ENCODE data around the gene CDK6. TPM values are rescaled to one million over a fixed set of nuclear protein-coding genes. Genes with fewer than 3 reads are reported as not detected.

CDK6 gene
- total and polyA plus RNA-seq, 4 donors = 14.0 to 42.6 (median 27.8) TPM

DNA sequence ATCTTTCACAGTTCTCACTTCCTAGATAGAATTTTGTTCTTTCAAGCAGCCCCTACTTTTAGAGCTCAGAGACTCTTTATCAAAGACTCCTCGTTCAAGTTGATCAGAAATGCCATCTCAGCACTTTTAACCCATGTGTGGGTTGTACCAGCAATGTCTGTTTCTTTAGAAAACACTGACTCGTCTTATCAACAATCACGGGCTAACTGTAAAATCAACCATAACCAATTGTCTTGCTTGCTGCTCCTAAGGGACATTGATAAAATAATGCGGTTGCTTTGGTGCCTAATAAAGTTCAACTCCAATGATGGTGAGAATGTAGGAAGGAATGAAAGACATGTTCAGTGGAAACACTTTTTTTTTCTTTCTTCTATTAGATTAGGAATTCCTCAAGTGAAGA is 12.9 kb upstream of the CDK6 start:
- no peak overlapping the region for H3K4me3 ChIP-seq (ENCODE audit: low read depth, low read length)

DNA sequence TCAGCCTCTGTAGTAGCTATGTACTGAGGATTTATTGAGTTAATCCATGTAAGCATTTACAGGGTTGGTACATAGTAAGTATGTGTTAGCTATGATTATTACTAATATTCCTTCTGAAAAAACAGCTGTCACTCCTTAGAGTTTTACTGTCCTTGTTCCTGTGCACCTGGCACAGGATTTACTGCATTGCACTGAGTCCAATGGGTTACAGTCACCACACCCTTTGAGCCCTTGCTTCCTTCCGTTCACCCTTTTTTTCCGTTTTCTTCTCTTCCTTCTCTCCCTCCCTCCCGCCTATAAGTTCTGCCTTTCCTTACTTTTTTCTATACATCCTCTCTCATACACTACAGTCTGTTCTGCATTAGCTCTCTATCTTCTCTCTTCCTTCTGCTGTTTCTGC is 12.5 kb upstream of the CDK6 start:
- no peak overlapping the region for H3K4me3 ChIP-seq (ENCODE audit: low read depth, low read length)
- no peaks in the 10 kb centered on the region for H3K9me3 ChIP-seq (ENCODE audit: control insufficient read depth, insufficient read depth, low read length)
- no peak for DNase-seq (ENCODE audit: low read depth in 4 of 6, low spot score in 6 of 6)
- no peaks in the 10 kb centered on the region for H3K27me3 ChIP-seq (ENCODE audit: control insufficient read depth, insufficient read depth, low read length)
- H3K36me3 ChIP-seq (ENCODE audit: control insufficient read depth, insufficient read depth, low read length) = no peaks in the 10 kb centered on the region
- WGBS (ENCODE audit: insufficient coverage) = 94% methylated on average over 3 of the region's 3 CpGs
- no peaks in the 10 kb centered on the region for H3K4me1 ChIP-seq (ENCODE audit: control insufficient read depth, insufficient read depth, low read length)
- H3K27ac ChIP-seq (ENCODE audit: low read depth, low read length) = no peak overlapping the region

More for the DNA sequence above, 12.9 kb upstream of the CDK6 start:
- H3K4me1 ChIP-seq (ENCODE audit: control insufficient read depth, insufficient read depth, low read length) = no peaks in the 10 kb centered on the region
- WGBS (ENCODE audit: insufficient coverage) = no CpG with 5 or more reads among the region's 4 CpGs
- no peaks in the 10 kb centered on the region for H3K27me3 ChIP-seq (ENCODE audit: control insufficient read depth, insufficient read depth, low read length)
- H3K36me3 ChIP-seq (ENCODE audit: control insufficient read depth, insufficient read depth, low read length) = no peaks in the 10 kb centered on the region
- no peak overlapping the region for H3K27ac ChIP-seq (ENCODE audit: low read depth, low read length)
- no peaks in the 10 kb centered on the region for H3K9me3 ChIP-seq (ENCODE audit: control insufficient read depth, insufficient read depth, low read length)
- no peak for DNase-seq (ENCODE audit: low read depth in 4 of 6, low spot score in 6 of 6)

GRCh38 chr7:92848441-92848840 is 12.1 kb upstream of the CDK6 start:
- no peaks in the 10 kb centered on the region for H3K9me3 ChIP-seq (ENCODE audit: control insufficient read depth, insufficient read depth, low read length)
- H3K36me3 ChIP-seq (ENCODE audit: control insufficient read depth, insufficient read depth, low read length) = no peaks in the 10 kb centered on the region
- WGBS (ENCODE audit: insufficient coverage) = no CpG with 5 or more reads among the region's 2 CpGs

DNA sequence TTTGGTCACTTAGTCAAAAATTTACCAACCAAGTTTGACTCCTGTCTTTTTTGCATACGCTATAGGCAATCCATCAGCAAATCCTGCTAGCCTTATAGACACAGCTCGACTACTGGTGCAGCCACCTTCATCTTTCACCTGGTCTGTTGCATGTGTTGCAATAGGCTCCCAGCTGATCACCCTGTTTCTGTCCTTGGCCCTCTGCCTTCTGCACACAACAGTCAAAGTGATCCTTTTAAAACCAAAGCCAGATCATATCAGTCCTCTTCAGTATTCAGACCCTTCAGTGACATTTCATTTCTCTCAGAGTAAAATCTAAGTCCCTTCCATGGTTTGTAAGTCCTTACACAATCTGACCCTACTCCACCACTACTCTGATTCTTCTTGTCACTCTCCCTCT is 10.9 kb upstream of the CDK6 start:
- no peaks in the 10 kb centered on the region for H3K4me1 ChIP-seq (ENCODE audit: control insufficient read depth, insufficient read depth, low read length)
- H3K27ac ChIP-seq (ENCODE audit: low read depth, low read length) = no peak overlapping the region
- no peaks in the 10 kb centered on the region for H3K27me3 ChIP-seq (ENCODE audit: control insufficient read depth, insufficient read depth, low read length)
- H3K9me3 ChIP-seq (ENCODE audit: control insufficient read depth, insufficient read depth, low read length) = no peaks in the 10 kb centered on the region
- 97% methylated on average over 2 of the region's 2 CpGs for WGBS (ENCODE audit: insufficient coverage)
- DNase-seq (ENCODE audit: low read depth in 4 of 6, low spot score in 6 of 6) = no peak
- H3K4me3 ChIP-seq (ENCODE audit: low read depth, low read length) = no peak overlapping the region
- no peaks in the 10 kb centered on the region for H3K36me3 ChIP-seq (ENCODE audit: control insufficient read depth, insufficient read depth, low read length)

More at GRCh38 chr7:92848441-92848840, 12.1 kb upstream of the CDK6 start:
- no peaks in the 10 kb centered on the region for H3K4me1 ChIP-seq (ENCODE audit: control insufficient read depth, insufficient read depth, low read length)
- no peak for DNase-seq (ENCODE audit: low read depth in 4 of 6, low spot score in 6 of 6)
- H3K27ac ChIP-seq (ENCODE audit: low read depth, low read length) = no peak overlapping the region
- H3K27me3 ChIP-seq (ENCODE audit: control insufficient read depth, insufficient read depth, low read length) = no peaks in the 10 kb centered on the region
- no peak overlapping the region for H3K4me3 ChIP-seq (ENCODE audit: low read depth, low read length)

DNA sequence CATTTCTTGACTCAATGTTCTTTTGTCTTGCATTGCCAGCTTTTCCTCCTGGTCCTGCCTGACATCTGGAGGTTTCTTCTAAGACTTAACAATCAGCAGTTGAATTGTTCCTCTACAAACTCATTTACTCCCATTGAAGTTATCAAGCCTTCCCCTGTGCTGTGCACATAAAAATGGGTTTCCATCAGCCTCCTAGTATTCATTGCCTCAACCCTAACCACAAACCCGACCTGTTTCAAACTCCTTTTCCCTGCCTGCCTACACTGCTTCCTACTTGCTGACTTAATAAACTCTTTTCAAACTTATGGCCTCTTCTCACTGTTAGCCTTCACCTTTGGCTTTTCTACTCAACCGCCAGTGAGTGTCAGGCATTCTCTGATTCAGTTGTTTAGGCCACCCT is 9.4 kb upstream of the CDK6 start:
- no peaks in the 10 kb centered on the region for H3K27me3 ChIP-seq (ENCODE audit: control insufficient read depth, insufficient read depth, low read length)
- no peaks in the 10 kb centered on the region for H3K9me3 ChIP-seq (ENCODE audit: control insufficient read depth, insufficient read depth, low read length)
- WGBS (ENCODE audit: insufficient coverage) = 85% methylated on average over 2 of the region's 2 CpGs
- no peaks in the 10 kb centered on the region for H3K36me3 ChIP-seq (ENCODE audit: control insufficient read depth, insufficient read depth, low read length)
- no peak overlapping the region for H3K4me3 ChIP-seq (ENCODE audit: low read depth, low read length)
- DNase-seq (ENCODE audit: low read depth in 4 of 6, low spot score in 6 of 6) = no peak
- no peaks in the 10 kb centered on the region for H3K4me1 ChIP-seq (ENCODE audit: control insufficient read depth, insufficient read depth, low read length)
- no peak overlapping the region for H3K27ac ChIP-seq (ENCODE audit: low read depth, low read length)

DNA sequence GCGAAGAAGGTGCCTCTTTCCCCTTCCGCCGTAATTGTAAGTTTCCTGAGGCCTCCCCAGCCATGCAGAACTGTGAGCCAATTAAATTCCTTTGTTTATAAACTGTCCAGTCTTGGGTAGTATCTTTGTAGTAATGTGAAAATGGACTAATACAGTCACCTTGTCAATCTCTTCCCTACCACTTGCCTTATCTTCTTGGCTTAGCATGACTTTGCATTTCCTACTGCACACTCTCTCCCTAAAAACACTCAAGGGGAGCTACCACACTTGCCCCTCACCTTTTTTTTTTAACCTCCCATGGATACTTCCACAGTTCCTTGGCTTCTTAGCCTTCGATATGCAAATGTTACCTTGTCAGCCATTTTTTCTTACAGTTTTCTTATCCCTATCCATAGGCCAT is 7.4 kb upstream of the CDK6 start:
- Histone ChIP-seq H3K9me3 (ENCODE audit: control insufficient read depth, insufficient read depth, low read length) (no peaks in the 10 kb centered on the region), H3K27ac (ENCODE audit: low read depth, low read length) (no peak overlapping the region), H3K4me3 (ENCODE audit: low read depth, low read length) (no peak overlapping the region), H3K36me3 (ENCODE audit: control insufficient read depth, insufficient read depth, low read length) (no peaks in the 10 kb centered on the region), H3K27me3 (ENCODE audit: control insufficient read depth, insufficient read depth, low read length) (peaks cover 3% of the 10 kb centered on the region), H3K4me1 (ENCODE audit: control insufficient read depth, insufficient read depth, low read length) (no peaks in the 10 kb centered on the region)
- no peak for DNase-seq (ENCODE audit: low read depth in 4 of 6, low spot score in 6 of 6)
- WGBS (ENCODE audit: insufficient coverage) = no CpG with 5 or more reads among the region's 4 CpGs

DNA sequence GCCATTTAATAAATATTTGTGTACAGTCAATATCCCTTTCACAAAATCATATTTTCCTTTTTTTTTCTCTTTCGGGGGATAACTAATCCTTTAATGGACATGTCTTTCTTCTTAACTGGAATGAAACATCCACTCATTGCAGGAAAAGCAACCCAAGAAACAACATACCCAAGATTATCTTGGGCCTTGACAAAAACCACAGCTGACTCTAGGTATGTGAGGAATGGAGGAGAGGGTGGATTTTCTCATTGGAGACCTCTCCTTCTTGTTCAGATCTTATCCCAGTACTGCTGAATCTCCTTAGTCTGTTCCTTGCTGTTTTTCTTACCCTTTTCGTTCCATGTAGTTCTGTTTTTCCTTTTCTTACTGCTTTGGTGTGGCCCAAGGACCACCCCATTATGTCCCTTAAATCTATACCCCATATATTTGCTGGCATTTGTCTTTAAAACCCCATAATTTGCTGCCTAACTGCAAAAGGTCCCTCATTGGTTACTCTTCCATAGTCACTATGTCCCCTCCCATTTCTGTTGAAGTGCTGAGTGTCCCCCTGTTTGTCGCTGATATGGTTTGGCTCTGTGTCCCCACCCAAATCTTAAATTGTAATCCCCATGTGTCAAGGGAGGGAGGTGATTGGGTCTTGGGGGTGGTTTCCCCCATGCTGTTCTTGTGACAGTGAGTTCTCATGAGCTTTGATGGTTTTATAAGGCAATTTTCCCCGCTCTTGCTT is 6.8 kb upstream of the CDK6 start:
- no peaks in the 10 kb centered on the region for H3K36me3 ChIP-seq (ENCODE audit: control insufficient read depth, insufficient read depth, low read length)
- no peaks in the 10 kb centered on the region for H3K9me3 ChIP-seq (ENCODE audit: control insufficient read depth, insufficient read depth, low read length)
- no peaks in the 10 kb centered on the region for H3K4me1 ChIP-seq (ENCODE audit: control insufficient read depth, insufficient read depth, low read length)
- H3K4me3 ChIP-seq (ENCODE audit: low read depth, low read length) = no peak overlapping the region
- peaks cover 3% of the 10 kb centered on the region for H3K27me3 ChIP-seq (ENCODE audit: control insufficient read depth, insufficient read depth, low read length)
- WGBS (ENCODE audit: insufficient coverage) = 100% methylated on average over 3 of the region's 4 CpGs
- DNase-seq (ENCODE audit: low read depth in 4 of 6, low spot score in 6 of 6) = no peak
- H3K27ac ChIP-seq (ENCODE audit: low read depth, low read length) = no peak overlapping the region

DNA sequence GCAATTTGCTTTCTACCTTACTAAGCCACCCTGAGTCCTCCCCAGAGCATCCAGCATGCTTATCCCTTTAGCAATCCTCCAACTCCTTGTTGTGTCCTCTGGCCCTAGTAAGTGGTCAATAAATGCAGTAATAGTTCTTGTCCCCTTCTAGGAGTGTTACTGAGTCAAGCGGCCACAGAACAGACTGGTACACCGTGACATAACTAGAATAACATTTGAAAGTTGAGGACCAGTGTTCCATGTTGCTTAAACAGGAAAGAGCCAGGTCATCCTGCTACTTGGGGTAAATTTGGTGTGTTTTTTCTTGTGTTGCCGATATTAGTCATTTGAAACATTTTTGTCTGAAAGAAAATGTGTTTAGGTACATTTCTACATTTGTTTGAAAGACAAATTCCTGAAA is 4.8 kb upstream of the CDK6 start:
- Histone ChIP-seq H3K27me3 (ENCODE audit: control insufficient read depth, insufficient read depth, low read length) (peaks cover 11% of the 10 kb centered on the region), H3K4me3 (ENCODE audit: low read depth, low read length) (no peak overlapping the region), H3K9me3 (ENCODE audit: control insufficient read depth, insufficient read depth, low read length) (no peaks in the 10 kb centered on the region), H3K36me3 (ENCODE audit: control insufficient read depth, insufficient read depth, low read length) (no peaks in the 10 kb centered on the region), H3K27ac (ENCODE audit: low read depth, low read length) (no peak overlapping the region), H3K4me1 (ENCODE audit: control insufficient read depth, insufficient read depth, low read length) (peaks cover 4% of the 10 kb centered on the region)
- 100% methylated on average over 2 of the region's 3 CpGs for WGBS (ENCODE audit: insufficient coverage)
- no peak for DNase-seq (ENCODE audit: low read depth in 4 of 6, low spot score in 6 of 6)

GRCh38 chr7:92840316-92840715 is 3.9 kb upstream of the CDK6 start:
- Histone ChIP-seq H3K4me1 (ENCODE audit: control insufficient read depth, insufficient read depth, low read length) (peaks cover 13% of the 10 kb centered on the region), H3K4me3 (ENCODE audit: low read depth, low read length) (no peak overlapping the region), H3K36me3 (ENCODE audit: control insufficient read depth, insufficient read depth, low read length) (no peaks in the 10 kb centered on the region), H3K27me3 (ENCODE audit: control insufficient read depth, insufficient read depth, low read length) (peaks cover 16% of the 10 kb centered on the region), H3K9me3 (ENCODE audit: control insufficient read depth, insufficient read depth, low read length) (no peaks in the 10 kb centered on the region), H3K27ac (ENCODE audit: low read depth, low read length) (no peak overlapping the region)
- 33% methylated on average over 3 of the region's 5 CpGs for WGBS (ENCODE audit: insufficient coverage)
- DNase-seq (ENCODE audit: low read depth in 4 of 6, low spot score in 6 of 6) = no peak

GRCh38 chr7:92839901-92840300 is 3.5 kb upstream of the CDK6 start:
- WGBS (ENCODE audit: insufficient coverage) = no CpG with 5 or more reads among the region's 1 CpG
- H3K9me3 ChIP-seq (ENCODE audit: control insufficient read depth, insufficient read depth, low read length) = no peaks in the 10 kb centered on the region
- H3K27ac ChIP-seq (ENCODE audit: low read depth, low read length) = no peak overlapping the region
- H3K4me3 ChIP-seq (ENCODE audit: low read depth, low read length) = no peak overlapping the region
- no peaks in the 10 kb centered on the region for H3K36me3 ChIP-seq (ENCODE audit: control insufficient read depth, insufficient read depth, low read length)
- peaks cover 20% of the 10 kb centered on the region for H3K27me3 ChIP-seq (ENCODE audit: control insufficient read depth, insufficient read depth, low read length)
- DNase-seq (ENCODE audit: low read depth in 4 of 6, low spot score in 6 of 6) = no peak
- H3K4me1 ChIP-seq (ENCODE audit: control insufficient read depth, insufficient read depth, low read length) = peaks cover 17% of the 10 kb centered on the region

Data from spinal cord (tissue), 10 donors.